CD14-positive monocyte (primary cell): ENCODE results near the gene THSD4. TPM values are rescaled to one million over a fixed set of nuclear protein-coding genes. Genes with fewer than 3 reads are reported as not detected.

Source experiments
- DNase-seq, 3 donors: peaks; one replicate each; pipeline ENCODE4 v3.0.0-alpha.2; 2011 to 2022
- H2AFZ ChIP-seq: 2 replicates; pipeline ENCODE4 v1.6.0; 2012; ENCODE audit warnings: mild to moderate bottlenecking, low read depth, low read length, inconsistent platforms; ENCODE audit not compliant: insufficient read depth, poor library complexity, severe bottlenecking
- H3K27ac ChIP-seq, 2 donors: 1 replicate in 1 of 2; 2 replicates in 1 of 2; pipeline ENCODE4 v1.5.1; 2012 to 2013; ENCODE audit warnings: low read length in 2 of 2, control low read depth in 1 of 2, inconsistent platforms in 1 of 2, low read depth in 1 of 2, mild to moderate bottlenecking in 1 of 2
- H3K27me3 ChIP-seq, 2 donors: one replicate each; pipeline versions ENCODE4 v1.6.0 to v1.6.1; 2011 to 2013; ENCODE audit warnings: low read length in 2 of 2; ENCODE audit not compliant: control insufficient read depth in 2 of 2, insufficient read depth in 2 of 2
- H3K36me3 ChIP-seq, 2 donors: replicated peaks in 1 of 2; 1 replicate in 1 of 2; 2 replicates in 1 of 2; pipeline versions ENCODE4 v1.5.1 to v1.6.1; 2012 to 2013; ENCODE audit warnings: low read length in 2 of 2, control low read depth in 1 of 2, inconsistent platforms in 1 of 2, mild to moderate bottlenecking in 1 of 2; ENCODE audit not compliant: insufficient read depth in 2 of 2, control insufficient read depth in 1 of 2
- H3K4me1 ChIP-seq, 2 donors: 1 replicate in 1 of 2; 2 replicates in 1 of 2; pipeline versions ENCODE4 v1.5.1 to v1.6.1; 2012 to 2013; ENCODE audit warnings: low read length in 2 of 2, control low read depth in 1 of 2, inconsistent platforms in 1 of 2, mild to moderate bottlenecking in 1 of 2, moderate library complexity in 1 of 2; ENCODE audit not compliant: insufficient read depth in 2 of 2, control insufficient read depth in 1 of 2
- H3K4me2 ChIP-seq: replicated peaks from 2 replicates; pipeline ENCODE3; 2012; ENCODE audit warnings: low read length, moderate library complexity, mild to moderate bottlenecking; ENCODE audit not compliant: poor library complexity, severe bottlenecking; ENCODE audit errors: extremely low read depth
- H3K4me3 ChIP-seq, 3 experiments: fragments of 200-600 bp in 1 of 3; sonication (generic) in 1 of 3; replicated peaks in 1 of 3; 1 replicate in 2 of 3; 2 replicates in 1 of 3; pipeline ENCODE4 v1.5.1; 2011 to 2013; ENCODE audit warnings: low read length in 3 of 3, mild to moderate bottlenecking in 3 of 3, control low read depth in 2 of 3, low read depth in 2 of 3, inconsistent platforms in 1 of 3, moderate library complexity in 1 of 3
- H3K79me2 ChIP-seq: 2 replicates; pipeline ENCODE4 v1.6.0; 2012; ENCODE audit warnings: mild to moderate bottlenecking, control low read depth, inconsistent platforms, low read length, moderate library complexity; ENCODE audit not compliant: insufficient read depth
- H3K9ac ChIP-seq: 2 replicates; pipeline ENCODE4 v1.6.0; 2017; ENCODE audit warnings: low read length, mild to moderate bottlenecking; ENCODE audit not compliant: insufficient read depth, poor library complexity, severe bottlenecking
- H3K9me3 ChIP-seq, 2 donors: replicated peaks in 1 of 2; 1 replicate in 1 of 2; 2 replicates in 1 of 2; pipeline versions ENCODE4 v1.5.1 to v1.6.1; 2012 to 2013; ENCODE audit warnings: low read length in 2 of 2, control low read depth in 1 of 2; ENCODE audit not compliant: control insufficient read depth in 1 of 2, insufficient read depth in 1 of 2
- H4K20me1 ChIP-seq: 2 replicates; pipeline ENCODE4 v1.6.0; 2012; ENCODE audit warnings: mild to moderate bottlenecking, low read length, control low read depth, moderate library complexity; ENCODE audit not compliant: insufficient read depth
- H3K27ac Mint-ChIP-seq, 7 donors: one replicate each; pipeline ENCODE4 v1.8.0; 2020; ENCODE audit warnings: mild to moderate bottlenecking in 7 of 7, mixed read lengths in 7 of 7, moderate library complexity in 6 of 7, inconsistent platforms in 2 of 7
- H3K27me3 Mint-ChIP-seq, 3 donors: one replicate each; pipeline ENCODE4 v1.8.0; 2021 to 2022; ENCODE audit warnings: low read depth in 3 of 3, mild to moderate bottlenecking in 3 of 3, mixed read lengths in 3 of 3, moderate library complexity in 3 of 3, inconsistent platforms in 1 of 3
- H3K36me3 Mint-ChIP-seq, 2 donors: one replicate each; pipeline ENCODE4 v1.8.0; 2020; ENCODE audit warnings: mixed read lengths in 2 of 2, inconsistent platforms in 1 of 2, mild to moderate bottlenecking in 1 of 2
- H3K4me1 Mint-ChIP-seq: one replicate; pipeline ENCODE4 v1.8.0; 2020; ENCODE audit warnings: mild to moderate bottlenecking, mixed read lengths
- H3K4me3 Mint-ChIP-seq, 2 donors: one replicate each; pipeline ENCODE4 v1.8.0; 2020; ENCODE audit warnings: mild to moderate bottlenecking in 2 of 2, mixed read lengths in 2 of 2, moderate library complexity in 1 of 2
- H3K9me3 Mint-ChIP-seq, 7 donors: one replicate each; pipeline ENCODE4 v1.8.0; 2020 to 2022; ENCODE audit warnings: mixed read lengths in 7 of 7, mild to moderate bottlenecking in 6 of 7, moderate library complexity in 6 of 7, inconsistent platforms in 2 of 7
- CTCF ChIP-seq: fragments of 200-600 bp; IDR thresholded peaks from one replicate; pipeline ENCODE4 v1.8.0; 2022; ENCODE audit warnings: antibody characterized with exemption, mild to moderate bottlenecking
- WGBS: methylation state at CpG from one replicate; pipeline ENCODE4 v1.1.5; 2013; ENCODE audit warnings: missing lambda C conversion rate; ENCODE audit not compliant: insufficient coverage; 5-methylcytosine and 5-hydroxymethylcytosine counted together
- intact Hi-C, 2 donors: fragments of 100-400 bp; cut with micrococcal nuclease; formaldehyde crosslinking; loops; one replicate each; pipeline versions ENCODE4 v1.15.0 to v1.15.1; 2023
- polyA plus RNA-seq, 3 donors: library from polyadenylated mRNA; depleted of rRNA in 1 of 3; unstranded in 2 of 3; stranded (reverse) in 1 of 3; fragments of 300-500 nt in 2 of 3; fragments of >200 nt in 1 of 3; fragmentation: Illumina TruSeq in 2 of 3; gene quantifications; 1 replicate in 2 of 3; 2 replicates in 1 of 3; pipeline ENCODE4 v1.2.3, GENCODE V29; 2012 to 2021

Gene THSD4
- polyA plus RNA-seq, 3 donors, result not detected

- Mint-ChIP-seq H3K27me3 (peaks cover 0 to 2% (median 0%) of the 10 kb centered on the region in 3 donors), H3K9me3 (peaks cover 0 to 5% (median 0%) of the 10 kb centered on the region in 7 donors), H3K27ac (no peak overlapping the region), H3K4me3 (no peak overlapping the region), H3K4me1 (peaks cover 2% of the 10 kb centered on the region), H3K36me3 (peaks cover 33 to 45% of the 10 kb centered on the region in 2 donors)
- DNase-seq, result no peak
- no peak overlapping the region for H3K9ac ChIP-seq
- no peaks in the 10 kb centered on the region for H3K79me2 ChIP-seq
- no peak for TF ChIP-seq CTCF
- H3K9me3 ChIP-seq, result no peaks in the 10 kb centered on the region
- no peak overlapping the region for H3K27ac ChIP-seq
- intact Hi-C loops, result no loop called here
- no peaks in the 10 kb centered on the region for H3K27me3 ChIP-seq
- no peaks in the 10 kb centered on the region for H4K20me1 ChIP-seq
- H3K4me2 ChIP-seq, result no peak overlapping the region
- no CpG with 5 or more reads among the region's 2 CpGs for WGBS
- H3K36me3 ChIP-seq, result peaks cover 5 to 42% of the 10 kb centered on the region in 2 donors
- H2AFZ ChIP-seq, result no peak overlapping the region
- H3K4me3 ChIP-seq, result no peak overlapping the region
- no peaks in the 10 kb centered on the region for H3K4me1 ChIP-seq
These were observed 715.7 kb downstream of the THSD4 start for GRCh38 chr15:71830981-71831380.

Other genes starting within 250 kb of the THSD4 start
- gene THAP10, start 223.0 kb upstream of the THSD4 start, polyA plus RNA-seq, result under 1 TPM; 0.12 to 0.30 (median 0.15) TPM
- gene LRRC49, start 222.6 kb upstream of the THSD4 start, polyA plus RNA-seq, result under 1 TPM; 0.08 to 0.51 (median 0.24) TPM